Ascending aorta (tissue), 2 donors: ENCODE measurements around the gene SGSH. TPM values are rescaled to one million over a fixed set of nuclear protein-coding genes. Genes with fewer than 3 reads are reported as not detected.

ENCODE experiments used
- DNase-seq, 2 donors: peaks; one replicate each; pipeline ENCODE4 v3.0.0-alpha.2; 2019; ENCODE audit warnings: low spot score in 2 of 2
- H3K27ac ChIP-seq, 2 donors: fragments of 200-600 bp; sonication (generic); one replicate each; pipeline ENCODE4 v1.5.1; 2016 to 2017; ENCODE audit warnings: mild to moderate bottlenecking in 1 of 2
- H3K27me3 ChIP-seq: fragments of 200-600 bp; sonication (generic); one replicate; pipeline ENCODE4 v1.5.1; 2017
- H3K36me3 ChIP-seq, 2 donors: fragments of 200-600 bp; sonication (generic); one replicate each; pipeline ENCODE4 v1.5.1; 2016
- H3K4me1 ChIP-seq, 2 donors: fragments of 200-600 bp; sonication (generic); one replicate each; pipeline ENCODE4 v1.5.1; 2016 to 2017; ENCODE audit warnings: mild to moderate bottlenecking in 1 of 2
- H3K4me3 ChIP-seq, 2 donors: fragments of 200-600 bp; sonication (generic); one replicate each; pipeline ENCODE4 v1.5.1; 2016 to 2017; ENCODE audit warnings: mild to moderate bottlenecking in 1 of 2
- H3K9me3 ChIP-seq, 2 donors: fragments of 200-600 bp; sonication (generic); one replicate each; pipeline ENCODE4 v1.5.1; 2016
- CTCF ChIP-seq, 3 experiments: fragments of 200-600 bp in 2 of 3; fragments of 450-650 bp in 1 of 3; sonication (generic) in 2 of 3; IDR thresholded peaks; one replicate each; pipeline ENCODE4 v1.5.1; 2016 to 2019; ENCODE audit warnings: antibody characterized with exemption in 3 of 3, mild to moderate bottlenecking in 1 of 3, moderate library complexity in 1 of 3
- intact Hi-C: fragments of 100-400 bp; cut with DNase I; formaldehyde crosslinking; loops from one replicate; pipeline ENCODE4 v1.15.1; 2023
- total RNA-seq: library from RNA; depleted of rRNA; stranded (reverse); fragments of >200 nt; gene quantifications from one replicate; pipeline ENCODE4 v1.1.0, GENCODE V29; 2016

SGSH gene
- total RNA-seq, 1 donor from 2014 or later, result 50.9 TPM

DNA sequence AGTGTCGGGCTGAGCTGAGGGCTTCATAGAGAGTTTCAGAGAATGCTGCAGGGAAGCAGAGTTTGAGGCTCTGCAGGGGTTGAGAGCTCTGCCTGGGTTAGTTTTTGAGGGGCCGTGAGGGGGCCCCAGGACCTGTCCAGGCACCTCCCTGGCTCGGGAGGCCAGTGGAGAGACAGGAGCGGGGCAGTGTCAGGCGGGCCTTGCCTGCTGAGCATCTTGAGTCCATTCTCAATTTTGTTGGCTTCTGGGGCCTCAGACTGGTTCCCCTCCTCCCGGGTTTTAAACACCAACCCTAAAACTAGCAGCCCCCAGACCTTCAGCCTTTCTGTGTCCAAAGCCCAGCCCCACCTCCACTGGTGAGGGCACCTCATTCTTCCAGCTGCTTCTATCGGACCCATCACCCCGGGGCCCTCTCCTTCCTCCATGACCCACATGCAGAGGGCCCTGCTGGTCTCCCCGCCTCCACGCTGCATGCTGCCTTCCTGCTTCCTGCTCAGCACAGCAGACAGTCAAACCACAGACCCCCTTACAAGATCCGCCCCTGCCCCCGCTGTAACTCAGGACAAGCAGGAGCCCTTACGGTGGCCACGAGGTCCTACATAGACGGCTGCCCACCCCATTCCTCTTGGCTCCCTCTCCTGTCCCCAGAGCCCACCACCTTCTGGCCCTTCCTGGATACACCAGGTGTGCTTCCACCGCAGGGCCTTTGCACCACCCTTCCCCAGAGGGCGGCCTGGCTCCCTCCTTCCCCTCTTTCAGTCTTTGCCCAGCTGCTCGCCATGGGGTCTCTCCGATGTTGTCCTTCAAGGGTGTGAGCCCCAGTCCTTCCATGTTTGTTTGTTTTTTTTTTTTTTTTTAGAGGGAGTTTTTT is 44.3 kb upstream of the SGSH start:
- Histone ChIP-seq H3K4me1 (peaks cover 14 to 23% of the 10 kb centered on the region in 2 donors), H3K36me3 (peaks cover 9 to 20% of the 10 kb centered on the region in 2 donors), H3K9me3 (no peaks in the 10 kb centered on the region), H3K27me3 (no peaks in the 10 kb centered on the region), H3K4me3 (peak overlapping the region in 1 of 2 donors; percentile 57), H3K27ac (peak overlapping the region; percentile 72 to 97)
- intact Hi-C loops, result loop anchor here (5.0 kb wide), 2 partner anchors 117 to 162 kb away; partner anchors contain the start of genes EIF4A3 and GAA
- no peak for TF ChIP-seq CTCF (IDR thresholded peaks at IDR 0.05)
- DNase-seq, result no peak

DNA sequence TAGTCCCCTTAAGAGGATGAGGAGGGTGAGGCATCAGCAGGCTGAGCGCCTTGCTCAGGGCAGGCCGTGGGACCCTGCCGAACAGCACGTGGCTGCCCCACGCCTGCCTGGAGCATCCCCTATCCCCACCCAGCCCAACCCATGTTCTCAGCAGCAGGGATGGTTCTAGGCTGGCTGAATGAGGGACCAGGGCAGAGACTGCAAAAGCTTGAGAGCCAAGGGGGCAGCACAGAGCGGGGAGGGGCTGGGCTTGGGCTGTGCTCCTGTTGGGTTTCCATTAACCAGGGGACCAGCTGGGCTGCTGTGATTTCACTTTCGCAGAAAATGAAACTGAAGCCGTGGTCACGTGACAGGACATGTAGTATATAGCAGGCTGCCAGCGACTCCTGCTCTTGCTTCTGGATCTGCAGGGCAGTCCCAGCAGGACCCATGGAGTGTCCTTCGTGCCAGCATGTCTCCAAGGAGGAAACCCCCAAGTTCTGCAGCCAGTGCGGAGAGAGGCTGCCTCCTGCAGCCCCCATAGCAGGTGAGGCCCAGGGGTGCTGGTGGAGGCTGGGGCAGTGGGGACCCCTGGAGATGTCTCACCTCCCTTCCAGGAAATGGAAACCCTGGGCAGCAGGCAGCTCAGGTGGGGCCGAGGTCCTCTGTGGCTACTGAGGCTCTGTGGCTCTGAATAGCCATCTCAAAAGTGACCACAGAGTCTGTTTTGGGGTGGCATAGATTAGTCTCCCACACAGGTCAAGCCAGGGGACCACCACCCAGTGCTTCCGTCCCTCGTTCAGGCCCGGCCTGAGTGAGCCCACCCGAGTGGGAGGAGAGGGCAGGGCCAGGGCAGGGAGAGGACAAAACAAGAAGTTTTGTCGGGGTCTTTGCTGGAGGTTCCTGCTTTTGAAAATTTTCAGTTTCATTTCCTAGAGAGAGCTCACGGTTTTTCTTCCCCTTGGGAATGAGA is 43.4 kb upstream of the SGSH start:
- Histone ChIP-seq H3K27me3 (no peaks in the 10 kb centered on the region), H3K4me1 (peaks cover 15 to 28% of the 10 kb centered on the region in 2 donors), H3K27ac (peak overlapping the region; percentile 72 to 97), H3K4me3 (peak overlapping the region; percentile 26 to 57), H3K36me3 (peaks cover 9 to 15% of the 10 kb centered on the region in 2 donors), H3K9me3 (no peaks in the 10 kb centered on the region)
- peak in 1 of 3 experiments; percentile 8 for TF ChIP-seq CTCF (IDR thresholded peaks at IDR 0.05)
- intact Hi-C loops, result loop anchor here (5.0 kb wide), 2 partner anchors 116 to 161 kb away; partner anchors contain the start of genes EIF4A3 and GAA
- peak; percentile 71 to 89 for DNase-seq

DNA sequence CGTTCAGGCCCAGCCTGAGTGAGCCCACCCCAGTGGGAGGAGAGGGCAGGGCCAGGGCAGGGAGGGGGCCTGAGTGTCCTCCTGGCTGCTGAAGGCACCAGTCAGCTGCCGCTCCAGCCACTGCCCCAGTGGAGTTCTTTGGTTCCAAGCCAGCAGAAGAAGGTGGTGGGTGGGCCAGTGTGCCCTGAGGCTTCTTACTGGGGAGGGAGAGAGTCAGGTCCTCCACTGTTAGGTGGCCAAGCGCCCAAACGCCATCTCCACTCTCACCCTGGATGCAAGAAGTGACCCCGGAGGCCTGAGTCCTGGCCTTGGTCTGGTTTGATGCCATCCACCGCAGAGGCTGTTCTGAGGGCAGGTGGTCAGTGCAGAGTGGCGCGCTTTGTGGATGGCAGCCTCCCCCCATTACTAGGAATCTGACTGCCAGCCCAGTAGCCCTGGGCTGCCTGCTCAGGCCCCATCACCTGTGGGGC is 42.7 kb upstream of the SGSH start:
- peaks cover 15 to 28% of the 10 kb centered on the region in 2 donors for H3K4me1 ChIP-seq
- intact Hi-C loops, result loop anchor here (5.0 kb wide), 2 partner anchors 116 to 161 kb away; partner anchors contain the start of genes EIF4A3 and GAA
- no peaks in the 10 kb centered on the region for H3K9me3 ChIP-seq
- H3K4me3 ChIP-seq, result peak overlapping the region; percentile 26 to 57
- no peaks in the 10 kb centered on the region for H3K27me3 ChIP-seq
- no peak for TF ChIP-seq CTCF (IDR thresholded peaks at IDR 0.05)
- H3K36me3 ChIP-seq, result peaks cover 9 to 12% of the 10 kb centered on the region in 2 donors
- H3K27ac ChIP-seq, result peak overlapping the region; percentile 72 to 97
- DNase-seq, result no peak

DNA sequence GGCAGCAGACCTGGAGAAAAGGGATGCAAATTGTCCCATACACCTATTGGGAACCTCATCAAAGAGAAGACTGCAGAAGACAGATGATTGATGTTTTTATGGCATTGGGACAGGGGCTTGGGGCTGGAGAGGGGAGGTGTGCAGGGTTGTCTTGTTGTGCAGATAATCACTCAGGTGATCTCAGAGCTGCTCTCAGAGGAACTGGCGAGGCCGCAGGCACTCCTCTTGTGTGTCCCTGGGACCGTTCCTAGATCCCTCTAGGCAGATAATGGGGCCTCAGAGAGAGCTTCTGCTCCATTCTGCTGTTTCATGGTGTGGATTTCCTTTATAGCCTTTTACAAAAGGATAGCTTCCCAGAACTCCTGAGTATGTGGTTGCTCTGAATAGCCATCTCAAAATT is 42.2 kb upstream of the SGSH start:
- intact Hi-C loops, result loop anchor here (5.0 kb wide), 2 partner anchors 115 to 160 kb away; partner anchors contain the start of genes EIF4A3 and GAA
- Histone ChIP-seq H3K27me3 (no peaks in the 10 kb centered on the region), H3K4me1 (peaks cover 15 to 28% of the 10 kb centered on the region in 2 donors), H3K9me3 (no peaks in the 10 kb centered on the region), H3K4me3 (peak overlapping the region; percentile 57 to 96), H3K27ac (peak overlapping the region; percentile 97), H3K36me3 (peaks cover 8 to 9% of the 10 kb centered on the region in 2 donors)
- no peak for DNase-seq
- TF ChIP-seq CTCF (IDR thresholded peaks at IDR 0.05), result no peak

GRCh38 chr17:80261895-80262279 is 41.8 kb upstream of the SGSH start:
- Histone ChIP-seq H3K36me3 (peaks cover 8 to 9% of the 10 kb centered on the region in 2 donors), H3K4me3 (peak overlapping the region; percentile 96 to 99), H3K9me3 (no peaks in the 10 kb centered on the region), H3K27me3 (no peaks in the 10 kb centered on the region), H3K27ac (peak overlapping the region; percentile 97), H3K4me1 (peaks cover 15 to 28% of the 10 kb centered on the region in 2 donors)
- no peak for DNase-seq
- TF ChIP-seq CTCF (IDR thresholded peaks at IDR 0.05), result no peak
- intact Hi-C loops, result loop anchor here (2.0 to 5.0 kb wide), 4 partner anchors 17 to 160 kb away; partner anchors contain the start of genes EIF4A3, GAA, SGSH and SLC26A11
